Testis (tissue), 3 donors: ENCODE measurements around the gene SYNGR1. TPM values are rescaled to one million over a fixed set of nuclear protein-coding genes. Genes with fewer than 3 reads are reported as not detected.

Source experiments
- DNase-seq: peaks from one replicate; pipeline ENCODE4 v3.0.0-alpha.2; 2019
- H3K27ac ChIP-seq, 2 donors: fragments of 200-600 bp; sonication (generic); one replicate each; pipeline ENCODE4 v1.5.1; 2019
- H3K27me3 ChIP-seq: fragments of 200-600 bp; sonication (generic); one replicate; pipeline ENCODE4 v1.5.1; 2019
- H3K36me3 ChIP-seq: fragments of 200-600 bp; sonication (generic); one replicate; pipeline ENCODE4 v1.5.1; 2017; ENCODE audit warnings: low read depth; ENCODE audit errors: missing control alignments
- H3K4me1 ChIP-seq: fragments of 200-600 bp; sonication (generic); one replicate; pipeline ENCODE4 v1.5.1; 2019
- H3K4me3 ChIP-seq, 2 donors: fragments of 200-600 bp; sonication (generic); one replicate each; pipeline ENCODE4 v1.5.1; 2017 to 2019
- H3K9me3 ChIP-seq: fragments of 200-600 bp; sonication (generic); one replicate; pipeline ENCODE4 v1.5.1; 2017
- CTCF ChIP-seq, 3 experiments: fragments of 450-650 bp in 2 of 3; fragments of 200-600 bp in 1 of 3; sonication (generic) in 1 of 3; IDR thresholded peaks; one replicate each; pipeline ENCODE4 v1.5.1; 2016 to 2019; ENCODE audit warnings: antibody characterized with exemption in 3 of 3, mild to moderate bottlenecking in 2 of 3, moderate library complexity in 1 of 3
- POLR2A ChIP-seq: fragments of 450-650 bp; IDR thresholded peaks from one replicate; pipeline ENCODE4 v1.6.1; 2017; ENCODE audit warnings: antibody characterized with exemption, mild to moderate bottlenecking, moderate library complexity
- WGBS, 2 donors: methylation state at CpG; one replicate each; pipeline ENCODE4 v1.1.5; 2018; 5-methylcytosine and 5-hydroxymethylcytosine counted together
- intact Hi-C: fragments of 100-400 bp; cut with DNase I; formaldehyde crosslinking; loops from one replicate; pipeline ENCODE4 v1.15.1; 2023; ENCODE audit warnings: low total_unique reads
- polyA plus RNA-seq: library from polyadenylated mRNA; stranded (reverse); fragments of 350-450 nt; fragmentation: Illumina TruSeq; extraction: RNeasy Lipid Tissue Mini Kit (QIAGEN cat#74804); gene quantifications from one replicate; pipeline ENCODE4 v1.2.3, GENCODE V29; 2014; ENCODE audit warnings: low read depth, low replicate concordance; ENCODE audit not compliant: insufficient read depth
- total RNA-seq, 2 donors: library from RNA; depleted of rRNA; stranded (reverse); fragments of >200 nt; gene quantifications; one replicate each; pipeline ENCODE4 v1.2.3, GENCODE V29; 2016

The SYNGR1 gene
- total and polyA plus RNA-seq, 3 donors from 2014 or later, result 20.4 to 46.8 (median 32.5) TPM

GRCh38 chr22:39374191-39374590, 24.4 kb downstream of the SYNGR1 start:
- intact Hi-C loops, result no loop called here
- DNase-seq, result no peak
- no peak for TF ChIP-seq POLR2A
- TF ChIP-seq CTCF (IDR thresholded peaks at IDR 0.05), result no peak
- no peaks in the 10 kb centered on the region for H3K9me3 ChIP-seq
- WGBS, 2 donors, result 90 to 92% methylated on average over 12 to 24 of the region's 24 CpGs
- H3K27me3 ChIP-seq, result no peaks in the 10 kb centered on the region
- H3K27ac ChIP-seq, result no peak overlapping the region
- no peaks in the 10 kb centered on the region for H3K36me3 ChIP-seq
- no peaks in the 10 kb centered on the region for H3K4me1 ChIP-seq
- no peak overlapping the region for H3K4me3 ChIP-seq

DNA sequence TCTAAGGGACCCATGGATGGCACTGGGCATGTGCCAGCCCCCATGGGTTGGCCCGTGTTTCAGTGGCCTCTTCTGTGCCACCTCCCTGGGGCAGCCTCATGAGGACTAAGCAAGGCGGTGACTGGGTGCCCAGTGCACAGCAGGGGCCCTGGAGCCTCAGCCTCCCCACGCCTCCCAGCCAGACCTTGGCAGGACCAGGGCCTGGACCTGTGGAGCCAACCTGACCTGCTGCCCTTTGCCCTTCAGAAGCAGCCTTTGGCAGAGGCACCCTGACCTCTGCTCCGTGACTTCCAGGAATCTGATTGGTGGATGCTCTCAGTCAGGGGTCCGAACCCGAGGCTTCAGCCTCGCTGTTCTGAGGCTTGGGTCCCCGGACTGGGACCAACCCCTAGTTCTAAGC, 25.0 kb downstream of the SYNGR1 start:
- no peak overlapping the region for H3K27ac ChIP-seq
- no peaks in the 10 kb centered on the region for H3K27me3 ChIP-seq
- no peaks in the 10 kb centered on the region for H3K36me3 ChIP-seq
- WGBS, 2 donors, result 93 to 94% methylated on average over 7 to 8 of the region's 8 CpGs
- intact Hi-C loops, result no loop called here
- TF ChIP-seq CTCF (IDR thresholded peaks at IDR 0.05) (no peak), POLR2A (no peak)
- H3K4me3 ChIP-seq, result no peak overlapping the region
- no peaks in the 10 kb centered on the region for H3K9me3 ChIP-seq
- no peaks in the 10 kb centered on the region for H3K4me1 ChIP-seq
- no peak for DNase-seq

- DNase-seq, result no peak
- Histone ChIP-seq H3K9me3 (no peaks in the 10 kb centered on the region), H3K4me1 (no peaks in the 10 kb centered on the region), H3K36me3 (no peaks in the 10 kb centered on the region), H3K27ac (no peak overlapping the region), H3K4me3 (no peak overlapping the region), H3K27me3 (no peaks in the 10 kb centered on the region)
- TF ChIP-seq CTCF (IDR thresholded peaks at IDR 0.05) (no peak), POLR2A (no peak)
- intact Hi-C loops, result no loop called here
- WGBS, 2 donors, result 46 to 54% methylated on average over 8 of the region's 8 CpGs
These were observed 25.9 kb downstream of the SYNGR1 start for GRCh38 chr22:39375646-39376045.

- 84 to 87% methylated on average over 15 of the region's 15 CpGs for WGBS, 2 donors
- H3K27ac ChIP-seq, result no peak overlapping the region
- intact Hi-C loops, result no loop called here
- H3K4me1 ChIP-seq, result peaks cover 2% of the 10 kb centered on the region
- peak; percentile 27 for DNase-seq
- no peak for TF ChIP-seq CTCF (IDR thresholded peaks at IDR 0.05)
- TF ChIP-seq POLR2A, result no peak
- no peak overlapping the region for H3K4me3 ChIP-seq
- no peaks in the 10 kb centered on the region for H3K9me3 ChIP-seq
- no peaks in the 10 kb centered on the region for H3K27me3 ChIP-seq
- H3K36me3 ChIP-seq, result no peaks in the 10 kb centered on the region
These were observed 30.3 kb downstream of the SYNGR1 start for GRCh38 chr22:39379756-39380730.
